Natural killer cell (primary cell): Measurements from ENCODE around the gene HSF2BP. TPM values are rescaled to one million over a fixed set of nuclear protein-coding genes. Genes with fewer than 3 reads are reported as not detected.

Experiments used
- ATAC-seq, 3 donors: fragments of 150-1000 bp in 2 of 3; fragments of 200-7000 bp in 1 of 3; cut with Tn5 transposase; 1 replicate in 1 of 3; 2 replicates in 2 of 3; pipeline ENCODE4 v1.10.0; 2021; ENCODE audit warnings: mild to moderate bottlenecking in 2 of 3, moderate library complexity in 2 of 3
- DNase-seq, 2 donors: peaks; one replicate each; pipeline versions ENCODE4 v3.0.0 to v3.0.0-alpha.2; 2013 to 2021; ENCODE audit warnings: mixed read lengths in 1 of 2
- H3K27ac ChIP-seq: one replicate; pipeline ENCODE4 v1.5.1; 2013; ENCODE audit warnings: mild to moderate bottlenecking, low read length
- H3K27me3 ChIP-seq: one replicate; pipeline ENCODE4 v1.6.1; 2013; ENCODE audit warnings: low read length; ENCODE audit not compliant: control insufficient read depth, insufficient read depth
- H3K36me3 ChIP-seq: one replicate; pipeline ENCODE4 v1.6.1; 2013; ENCODE audit warnings: low read length; ENCODE audit not compliant: control insufficient read depth, insufficient read depth
- H3K4me1 ChIP-seq: one replicate; pipeline ENCODE4 v1.6.1; 2013; ENCODE audit warnings: low read length; ENCODE audit not compliant: control insufficient read depth, insufficient read depth
- H3K4me3 ChIP-seq: one replicate; pipeline ENCODE4 v1.5.1; 2013; ENCODE audit warnings: low read length
- H3K9me3 ChIP-seq: one replicate; pipeline ENCODE4 v1.6.1; 2013; ENCODE audit warnings: low read length; ENCODE audit not compliant: control insufficient read depth, insufficient read depth
- H3K27ac Mint-ChIP-seq, 2 donors: one replicate each; pipeline ENCODE4 v1.8.0; 2022; ENCODE audit warnings: mild to moderate bottlenecking in 2 of 2, mixed read lengths in 2 of 2, moderate library complexity in 1 of 2
- H3K27me3 Mint-ChIP-seq, 2 donors: one replicate each; pipeline ENCODE4 v1.8.0; 2022; ENCODE audit warnings: low read depth in 2 of 2, mixed read lengths in 2 of 2
- H3K36me3 Mint-ChIP-seq: one replicate; pipeline ENCODE4 v1.8.0; 2022; ENCODE audit warnings: mixed read lengths
- H3K4me1 Mint-ChIP-seq, 2 donors: one replicate each; pipeline ENCODE4 v1.8.0; 2022; ENCODE audit warnings: mixed read lengths in 2 of 2
- H3K4me3 Mint-ChIP-seq: one replicate; pipeline ENCODE4 v1.8.0; 2022; ENCODE audit warnings: mild to moderate bottlenecking, moderate library complexity, mixed read lengths
- H3K9me3 Mint-ChIP-seq, 2 donors: one replicate each; pipeline ENCODE4 v1.8.0; 2022; ENCODE audit warnings: mixed read lengths in 2 of 2
- CTCF ChIP-seq: fragments of 200-600 bp; IDR thresholded peaks from one replicate; pipeline ENCODE4 v1.8.0; 2022; ENCODE audit warnings: antibody characterized with exemption
- WGBS: methylation state at CpG from one replicate; pipeline ENCODE4 v1.1.7; 2013; ENCODE audit warnings: missing lambda C conversion rate; ENCODE audit not compliant: insufficient coverage; 5-methylcytosine and 5-hydroxymethylcytosine counted together
- intact Hi-C: fragments of 100-400 bp; cut with micrococcal nuclease; formaldehyde crosslinking; loops from one replicate; pipeline ENCODE4 v1.14.2; 2022
- total RNA-seq, 4 donors: library from RNA; stranded (reverse); fragments of 120-200 nt in 1 of 4; gene quantifications; one replicate each; pipeline versions ENCODE4 v1.2.3 to v1.2.4, GENCODE V29; 2013 to 2022

HSF2BP gene
- total RNA-seq, 3 donors from 2014 or later (not counting 1 experiment from before 2014, with no cell fraction given): 0.33 to 0.39 TPM; not detected in 1

- Mint-ChIP-seq H3K4me3 (no peak overlapping the region), H3K4me1 (peaks cover 0 to 6% of the 10 kb centered on the region in 2 donors), H3K9me3 (no peaks in the 10 kb centered on the region), H3K27me3 (peaks cover 7 to 9% of the 10 kb centered on the region in 2 donors), H3K36me3 (no peaks in the 10 kb centered on the region), H3K27ac (no peak overlapping the region)
- Histone ChIP-seq H3K36me3 (no peaks in the 10 kb centered on the region), H3K4me1 (no peaks in the 10 kb centered on the region), H3K4me3 (no peak overlapping the region), H3K9me3 (no peaks in the 10 kb centered on the region), H3K27ac (no peak overlapping the region), H3K27me3 (no peaks in the 10 kb centered on the region)
- ATAC-seq (no peak), DNase-seq (no peak)
- TF ChIP-seq CTCF: no peak
- intact Hi-C loops: no loop called here
- 43% methylated on average over 8 of the region's 9 CpGs for WGBS
Measured at GRCh38 chr21:43585924-43586413, 73.3 kb downstream of the HSF2BP start.

- Mint-ChIP-seq H3K27ac (no peak overlapping the region), H3K27me3 (peaks cover 6 to 9% of the 10 kb centered on the region in 2 donors), H3K9me3 (no peaks in the 10 kb centered on the region), H3K4me1 (peaks cover 0 to 6% of the 10 kb centered on the region in 2 donors), H3K4me3 (no peak overlapping the region), H3K36me3 (no peaks in the 10 kb centered on the region)
- no peak for DNase-seq
- H3K4me3 ChIP-seq: no peak overlapping the region
- TF ChIP-seq CTCF: no peak
- H3K36me3 ChIP-seq: no peaks in the 10 kb centered on the region
- intact Hi-C loops: no loop called here
- no peaks in the 10 kb centered on the region for H3K4me1 ChIP-seq
- no peak for ATAC-seq
- H3K27me3 ChIP-seq: no peaks in the 10 kb centered on the region
- 98% methylated on average over 4 of the region's 4 CpGs for WGBS
- no peaks in the 10 kb centered on the region for H3K9me3 ChIP-seq
- H3K27ac ChIP-seq: no peak overlapping the region
Measured at GRCh38 chr21:43585514-43585913, 73.8 kb downstream of the HSF2BP start.

GRCh38 chr21:43581453-43581852 lies 77.8 kb downstream of the HSF2BP start:
- Histone ChIP-seq H3K36me3 (no peaks in the 10 kb centered on the region), H3K27ac (no peak overlapping the region), H3K4me1 (no peaks in the 10 kb centered on the region), H3K9me3 (no peaks in the 10 kb centered on the region), H3K27me3 (no peaks in the 10 kb centered on the region), H3K4me3 (no peak overlapping the region)
- ATAC-seq: no peak
- no peak for TF ChIP-seq CTCF
- peaks cover 6 to 10% of the 10 kb centered on the region in 2 donors for H3K27me3 Mint-ChIP-seq
- no peak for DNase-seq
- H3K9me3 Mint-ChIP-seq: no peaks in the 10 kb centered on the region
- intact Hi-C loops: no loop called here
- H3K27ac Mint-ChIP-seq: no peak overlapping the region
- H3K4me3 Mint-ChIP-seq: no peak overlapping the region
- 70% methylated on average over 3 of the region's 3 CpGs for WGBS
- H3K36me3 Mint-ChIP-seq: no peaks in the 10 kb centered on the region
- H3K4me1 Mint-ChIP-seq: peaks cover 0 to 6% of the 10 kb centered on the region in 2 donors

- Mint-ChIP-seq H3K27me3 (peaks cover 16 to 17% of the 10 kb centered on the region in 2 donors), H3K4me3 (no peak overlapping the region), H3K9me3 (no peaks in the 10 kb centered on the region), H3K4me1 (no peaks in the 10 kb centered on the region), H3K27ac (no peak overlapping the region), H3K36me3 (no peaks in the 10 kb centered on the region)
- Histone ChIP-seq H3K4me1 (peaks cover 4% of the 10 kb centered on the region), H3K36me3 (no peaks in the 10 kb centered on the region), H3K27ac (no peak overlapping the region), H3K9me3 (no peaks in the 10 kb centered on the region), H3K4me3 (no peak overlapping the region), H3K27me3 (no peaks in the 10 kb centered on the region)
- no peak for ATAC-seq
- intact Hi-C loops: no loop called here
- DNase-seq: no peak
- TF ChIP-seq CTCF: no peak
- WGBS: 76% methylated on average over 4 of the region's 6 CpGs
Measured at GRCh38 chr21:43578677-43579303, 80.5 kb downstream of the HSF2BP start.
